Measurements from ENCODE around the gene FBXW11. TPM values are rescaled to one million over a fixed set of nuclear protein-coding genes. Genes with fewer than 3 reads are reported as not detected.

The FBXW11 gene
- total RNA-seq, 2 experiments from 2014 or later, result 47.2 to 47.4 TPM

GRCh38 chr5:171965745-171966144 lies 40.7 kb downstream of the FBXW11 start:
- Mint-ChIP-seq H3K4me3 (no peak overlapping the region), H3K36me3 (peaks cover 13% of the 10 kb centered on the region), H3K27ac (peak overlapping the region; percentile 72), H3K9me3 (peaks cover 4% of the 10 kb centered on the region), H3K27me3 (no peaks in the 10 kb centered on the region), H3K4me1 (ENCODE audit: low read depth) (peaks cover 70% of the 10 kb centered on the region)
- intact Hi-C loops (cut with micrococcal nuclease), result no loop called here
- DNase-seq, result peak; percentile 44
- ChIA-PET CTCF (interaction anchor here (0.7 to 1.0 kb wide), 3 partner anchors 8 to 22 kb away, joined by 3 read pairs; no protein-coding TSS in a partner anchor), POLR2A (no interaction called here)

GRCh38 chr5:171963416-171963815 lies 43.0 kb downstream of the FBXW11 start:
- Mint-ChIP-seq H3K4me1 (ENCODE audit: low read depth) (peaks cover 77% of the 10 kb centered on the region), H3K27ac (no peak overlapping the region), H3K36me3 (peaks cover 7% of the 10 kb centered on the region), H3K27me3 (no peaks in the 10 kb centered on the region), H3K4me3 (no peak overlapping the region), H3K9me3 (no peaks in the 10 kb centered on the region)
- no peak for DNase-seq
- intact Hi-C loops (cut with micrococcal nuclease), result no loop called here
- CTCF ChIA-PET, result no interaction called here
- POLR2A ChIA-PET, result no interaction called here

DNA sequence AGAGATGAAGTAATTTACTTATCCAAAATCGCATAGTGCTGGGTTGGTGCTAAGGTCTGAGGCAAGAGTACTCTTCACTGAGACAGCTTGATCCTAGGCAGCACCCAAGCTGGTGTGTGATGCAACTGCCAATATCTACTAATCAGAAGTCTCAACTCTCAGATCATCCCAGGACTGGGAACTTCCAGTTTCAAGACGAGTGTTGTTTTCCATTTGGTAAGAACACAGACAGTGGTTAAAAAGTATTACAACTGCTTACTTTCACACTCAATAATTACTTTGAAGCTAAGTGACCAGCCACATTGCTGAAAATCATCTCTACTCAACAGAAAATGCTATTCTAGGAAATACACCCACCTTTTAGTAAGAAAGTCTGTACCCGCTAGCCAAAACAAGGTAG lies 45.3 kb downstream of the FBXW11 start:
- Mint-ChIP-seq H3K27ac (peak overlapping the region; percentile 53), H3K27me3 (no peaks in the 10 kb centered on the region), H3K4me3 (no peak overlapping the region), H3K4me1 (ENCODE audit: low read depth) (peaks cover 87% of the 10 kb centered on the region), H3K36me3 (peaks cover 4% of the 10 kb centered on the region), H3K9me3 (no peaks in the 10 kb centered on the region)
- intact Hi-C loops (cut with micrococcal nuclease), result loop anchor here (1.0 kb wide), 3 partner anchors 24 to 263 kb away; partner anchors contain the start of gene FBXW11
- peak; percentile 59 for DNase-seq
- CTCF ChIA-PET, result interaction anchor here (0.7 to 2.9 kb wide), 6 partner anchors 19 to 150 kb away, joined by 3 to 7 read pairs (median 4); no protein-coding TSS in a partner anchor
- POLR2A ChIA-PET, result interaction anchor here (1.1 to 2.4 kb wide), 7 partner anchors 17 to 269 kb away, joined by 3 to 25 read pairs (median 5); partner anchors contain the start of gene FBXW11

DNA sequence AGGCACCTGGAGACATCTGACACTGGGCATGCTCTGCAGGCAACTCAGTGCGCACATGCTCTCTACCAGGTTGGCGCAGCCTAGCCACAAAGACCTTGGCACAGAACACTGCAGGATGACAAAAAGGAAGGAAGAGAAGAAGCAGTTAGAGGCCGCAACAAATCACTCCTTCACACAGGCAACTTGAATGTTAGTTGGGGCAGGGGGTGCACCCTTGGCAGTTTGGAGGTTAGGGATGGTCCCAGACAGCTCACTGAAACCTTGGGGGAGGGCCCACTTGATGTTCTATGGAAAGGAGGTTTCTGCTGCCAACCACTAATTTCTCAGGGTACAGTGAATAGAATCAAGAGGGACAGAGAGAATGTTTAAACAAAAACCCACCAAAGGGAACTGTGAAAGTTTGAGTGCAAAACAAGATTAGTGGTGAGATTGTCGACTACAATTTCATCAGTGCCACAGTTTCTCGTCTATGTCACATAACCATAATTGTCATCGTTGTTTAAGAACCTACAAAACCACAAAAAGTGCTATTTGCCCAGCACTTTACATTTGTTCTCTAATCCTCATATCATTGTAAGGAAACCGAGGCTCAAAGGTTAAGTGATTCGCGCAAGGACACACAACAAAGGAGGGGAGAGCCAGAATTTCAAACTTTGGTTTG lies 48.7 kb downstream of the FBXW11 start:
- CTCF ChIA-PET, result interaction anchor here (0.9 to 1.5 kb wide), 3 partner anchors 8 to 48 kb away, joined by 3 to 13 read pairs (median 4); no protein-coding TSS in a partner anchor

DNA sequence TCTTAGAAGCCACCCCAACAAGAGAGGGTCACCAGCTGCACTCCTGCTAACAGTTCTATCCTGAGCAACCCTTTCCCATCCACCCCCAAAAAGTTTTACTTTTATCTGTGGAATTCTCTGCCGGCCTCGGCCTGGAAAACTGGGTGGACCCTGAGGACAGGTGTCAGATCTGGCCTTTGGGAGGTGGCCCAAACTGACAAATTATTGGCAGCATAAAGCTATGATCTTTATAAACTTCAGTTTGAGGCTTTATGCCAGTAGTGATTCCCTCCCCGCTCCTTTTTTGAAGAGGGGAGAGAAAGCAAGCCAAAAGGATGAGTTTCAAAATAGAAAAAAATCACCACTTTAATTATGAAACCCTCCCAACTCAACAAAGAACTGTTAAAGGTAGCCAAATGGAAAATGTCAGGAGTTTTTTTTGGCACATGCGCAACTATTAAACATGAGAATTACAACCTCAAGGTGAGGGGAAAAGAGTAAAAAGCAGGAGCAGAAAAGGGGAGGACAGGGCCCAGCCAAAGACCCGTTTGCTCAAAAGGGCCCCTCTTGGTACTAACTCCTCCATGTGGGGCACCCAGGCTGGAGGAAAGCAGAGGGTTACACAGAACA lies 49.4 kb downstream of the FBXW11 start:
- H3K9me3 Mint-ChIP-seq, result no peaks in the 10 kb centered on the region
- intact Hi-C loops (cut with micrococcal nuclease), result no loop called here
- peaks cover 78% of the 10 kb centered on the region for H3K4me1 Mint-ChIP-seq (ENCODE audit: low read depth)
- POLR2A ChIA-PET, result interaction anchor here (1.6 kb wide), 1 partner anchor 28 kb away, joined by 4 read pairs; no protein-coding TSS in a partner anchor
- DNase-seq, result no peak
- peaks cover 2% of the 10 kb centered on the region for H3K36me3 Mint-ChIP-seq
- H3K27me3 Mint-ChIP-seq, result no peaks in the 10 kb centered on the region
- CTCF ChIA-PET, result interaction anchor here (1.0 kb wide), 1 partner anchor 9 kb away, joined by 3 read pairs; no protein-coding TSS in a partner anchor
- H3K27ac Mint-ChIP-seq, result peak overlapping the region; percentile 59
- H3K4me3 Mint-ChIP-seq, result no peak overlapping the region

More for the DNA sequence above, 48.7 kb downstream of the FBXW11 start:
- Mint-ChIP-seq H3K4me3 (no peak overlapping the region), H3K4me1 (ENCODE audit: low read depth) (peaks cover 85% of the 10 kb centered on the region), H3K27me3 (no peaks in the 10 kb centered on the region), H3K27ac (peak overlapping the region; percentile 59), H3K36me3 (peaks cover 2% of the 10 kb centered on the region), H3K9me3 (no peaks in the 10 kb centered on the region)
- POLR2A ChIA-PET, result interaction anchor here (1.4 to 1.6 kb wide), 2 partner anchors 27 to 49 kb away, joined by 4 to 8 read pairs; partner anchors contain the start of gene FBXW11
- intact Hi-C loops (cut with micrococcal nuclease), result loop anchor here (1.0 kb wide), 3 partner anchors 32 to 50 kb away; no protein-coding TSS in a partner anchor
- peak; percentile 77 for DNase-seq

DNA sequence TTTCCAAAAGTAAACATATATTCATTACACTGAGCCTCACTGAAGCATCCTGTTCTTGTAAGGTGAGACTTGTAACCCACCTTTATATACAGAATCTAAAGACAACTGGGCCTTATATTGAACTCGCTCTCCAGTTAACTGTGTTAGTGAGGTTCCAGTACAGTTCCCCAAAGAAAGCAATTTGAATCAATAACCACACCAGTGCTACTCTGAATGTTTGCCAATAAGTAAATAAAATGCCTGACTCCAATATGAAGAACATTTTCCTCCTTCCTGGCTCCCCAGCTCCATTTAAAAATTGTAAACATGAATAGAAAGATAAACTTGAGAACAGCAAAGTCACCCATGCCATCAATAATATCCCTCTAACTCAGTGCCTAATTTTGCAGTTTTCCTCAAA lies 50.1 kb downstream of the FBXW11 start:
- no peaks in the 10 kb centered on the region for H3K9me3 Mint-ChIP-seq
- peaks cover 71% of the 10 kb centered on the region for H3K4me1 Mint-ChIP-seq (ENCODE audit: low read depth)
- CTCF ChIA-PET, result no interaction called here
- no peaks in the 10 kb centered on the region for H3K27me3 Mint-ChIP-seq
- no peak for DNase-seq
- no peak overlapping the region for H3K27ac Mint-ChIP-seq
- intact Hi-C loops (cut with micrococcal nuclease), result no loop called here
- H3K4me3 Mint-ChIP-seq, result no peak overlapping the region
- POLR2A ChIA-PET, result no interaction called here
- peaks cover 2% of the 10 kb centered on the region for H3K36me3 Mint-ChIP-seq

DNA sequence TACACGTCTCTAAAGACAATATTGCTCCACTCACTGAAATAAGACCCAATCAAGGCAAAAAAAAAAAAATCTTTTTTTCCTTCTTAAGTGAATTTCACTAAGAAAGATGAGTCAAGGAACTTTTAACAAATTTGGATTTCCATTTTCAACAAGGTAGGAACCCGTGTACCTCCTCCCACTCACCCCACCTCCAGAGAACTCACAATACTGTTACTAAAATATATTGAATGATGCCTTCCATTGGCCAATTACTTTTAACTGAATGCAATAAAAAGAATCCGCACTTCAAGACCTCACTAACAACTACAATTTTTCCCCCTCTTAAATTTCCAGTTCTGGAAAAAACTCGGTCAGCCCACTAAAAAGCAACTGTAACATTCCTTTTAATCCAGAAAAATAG lies 50.7 kb downstream of the FBXW11 start:
- Mint-ChIP-seq H3K27ac (no peak overlapping the region), H3K36me3 (peaks cover 2% of the 10 kb centered on the region), H3K27me3 (no peaks in the 10 kb centered on the region), H3K9me3 (no peaks in the 10 kb centered on the region), H3K4me1 (ENCODE audit: low read depth) (peaks cover 66% of the 10 kb centered on the region), H3K4me3 (no peak overlapping the region)
- ChIA-PET POLR2A (no interaction called here), CTCF (no interaction called here)
- intact Hi-C loops (cut with micrococcal nuclease), result no loop called here
- DNase-seq, result no peak

GRCh38 chr5:171954721-171955120 lies 51.7 kb downstream of the FBXW11 start:
- H3K9me3 Mint-ChIP-seq, result no peaks in the 10 kb centered on the region
- H3K36me3 Mint-ChIP-seq, result peaks cover 2% of the 10 kb centered on the region
- peaks cover 60% of the 10 kb centered on the region for H3K4me1 Mint-ChIP-seq (ENCODE audit: low read depth)
- H3K27me3 Mint-ChIP-seq, result no peaks in the 10 kb centered on the region
- H3K4me3 Mint-ChIP-seq, result no peak overlapping the region
- POLR2A ChIA-PET, result no interaction called here
- CTCF ChIA-PET, result interaction anchor here (1.1 kb wide), 1 partner anchor 42 kb away, joined by 6 read pairs; no protein-coding TSS in a partner anchor
- no peak for DNase-seq
- H3K27ac Mint-ChIP-seq, result no peak overlapping the region
- intact Hi-C loops (cut with micrococcal nuclease), result no loop called here

GRCh38 chr5:171953860-171954701 lies 52.4 kb downstream of the FBXW11 start:
- intact Hi-C loops (cut with micrococcal nuclease), result no loop called here
- Mint-ChIP-seq H3K27ac (no peak overlapping the region), H3K4me3 (no peak overlapping the region), H3K36me3 (no peaks in the 10 kb centered on the region), H3K27me3 (no peaks in the 10 kb centered on the region), H3K9me3 (no peaks in the 10 kb centered on the region), H3K4me1 (ENCODE audit: low read depth) (peaks cover 59% of the 10 kb centered on the region)
- ChIA-PET CTCF (interaction anchor here (1.1 kb wide), 1 partner anchor 42 kb away, joined by 6 read pairs; no protein-coding TSS in a partner anchor), POLR2A (no interaction called here)
- no peak for DNase-seq

GRCh38 chr5:171952021-171952420 lies 54.4 kb downstream of the FBXW11 start:
- H3K4me1 Mint-ChIP-seq (ENCODE audit: low read depth), result peaks cover 42% of the 10 kb centered on the region
- no peak overlapping the region for H3K4me3 Mint-ChIP-seq
- intact Hi-C loops (cut with micrococcal nuclease), result no loop called here
- H3K9me3 Mint-ChIP-seq, result no peaks in the 10 kb centered on the region
- H3K36me3 Mint-ChIP-seq, result no peaks in the 10 kb centered on the region
- ChIA-PET CTCF (interaction anchor here (0.7 to 1.0 kb wide), 2 partner anchors 52 to 94 kb away, joined by 3 read pairs; no protein-coding TSS in a partner anchor), POLR2A (no interaction called here)
- H3K27me3 Mint-ChIP-seq, result no peaks in the 10 kb centered on the region
- no peak overlapping the region for H3K27ac Mint-ChIP-seq
- DNase-seq, result no peak

DNA sequence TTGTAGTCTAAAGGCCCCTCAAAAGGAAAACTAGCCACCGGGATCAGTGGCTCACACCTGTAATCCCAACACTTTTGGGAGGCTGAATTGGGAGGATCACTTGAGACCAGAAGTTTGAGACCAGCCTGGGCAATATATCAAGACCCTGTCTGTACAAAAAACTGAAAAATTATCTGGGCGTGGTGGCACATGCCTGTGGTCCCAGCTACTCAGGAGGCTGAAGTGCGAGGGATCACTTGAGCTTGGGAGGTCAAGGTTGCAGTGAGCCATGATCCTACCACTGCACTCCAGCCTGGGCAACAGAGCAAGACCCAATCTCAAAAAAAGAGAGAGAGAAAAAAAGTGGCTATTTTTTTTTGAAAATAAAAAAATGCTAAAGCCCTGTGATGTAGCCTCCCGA lies 55.2 kb downstream of the FBXW11 start:
- Mint-ChIP-seq H3K4me1 (ENCODE audit: low read depth) (peaks cover 37% of the 10 kb centered on the region), H3K36me3 (no peaks in the 10 kb centered on the region), H3K27me3 (no peaks in the 10 kb centered on the region), H3K27ac (no peak overlapping the region), H3K9me3 (no peaks in the 10 kb centered on the region), H3K4me3 (no peak overlapping the region)
- intact Hi-C loops (cut with micrococcal nuclease), result no loop called here
- DNase-seq, result no peak
- POLR2A ChIA-PET, result no interaction called here
- CTCF ChIA-PET, result interaction anchor here (0.7 to 1.0 kb wide), 2 partner anchors 53 to 93 kb away, joined by 3 read pairs; no protein-coding TSS in a partner anchor
